Endodermal cell (in vitro differentiated cells): ENCODE results near the gene SLC17A6. TPM values are rescaled to one million over a fixed set of nuclear protein-coding genes. Genes with fewer than 3 reads are reported as not detected.
A peak's percentile ranks its signal among the peaks of the same experiment; 100 is the strongest.

Source experiments
- DNase-seq: peaks from one replicate; pipeline ENCODE4 v3.0.0-alpha.2; 2017
- H3K27ac ChIP-seq: 2 replicates; pipeline ENCODE4 v1.5.1; 2013; ENCODE audit warnings: mild to moderate bottlenecking, low read depth, low read length, moderate library complexity
- H3K27me3 ChIP-seq: 2 replicates; pipeline ENCODE4 v1.6.1; 2013; ENCODE audit warnings: mild to moderate bottlenecking, low read length, moderate library complexity; ENCODE audit not compliant: insufficient read depth, control insufficient read depth, poor library complexity, severe bottlenecking
- H3K36me3 ChIP-seq: 2 replicates; pipeline ENCODE4 v1.7.0; 2013; ENCODE audit warnings: mild to moderate bottlenecking, low read length, moderate library complexity; ENCODE audit not compliant: control insufficient read depth, insufficient read depth
- H3K4me1 ChIP-seq: one replicate; pipeline ENCODE4 v1.7.0; 2013; ENCODE audit warnings: low read length; ENCODE audit not compliant: control insufficient read depth, insufficient read depth
- H3K4me3 ChIP-seq: 2 replicates; pipeline ENCODE4 v1.5.1; 2013; ENCODE audit warnings: mild to moderate bottlenecking, low read length, moderate library complexity
- H3K9ac ChIP-seq: 2 replicates; pipeline ENCODE4 v1.6.1; 2013; ENCODE audit warnings: mild to moderate bottlenecking, low read length, moderate library complexity; ENCODE audit not compliant: poor library complexity, severe bottlenecking; ENCODE audit errors: extremely low read depth
- H3K9me3 ChIP-seq: 2 replicates; pipeline ENCODE4 v1.6.1; 2013; ENCODE audit warnings: mild to moderate bottlenecking, low read length, moderate library complexity; ENCODE audit not compliant: control insufficient read depth
- H3K27ac Mint-ChIP-seq: 2 replicates; pipeline ENCODE4 v1.8.0; 2020; ENCODE audit warnings: mixed read lengths
- H3K27me3 Mint-ChIP-seq: 2 replicates; pipeline ENCODE4 v1.8.0; 2021; ENCODE audit warnings: mild to moderate bottlenecking, mixed read lengths; ENCODE audit not compliant: insufficient read depth
- H3K36me3 Mint-ChIP-seq: 2 replicates; pipeline ENCODE4 v1.8.0; 2020; ENCODE audit warnings: low read depth, mixed read lengths
- H3K4me1 Mint-ChIP-seq: 2 replicates; pipeline ENCODE4 v1.8.0; 2020; ENCODE audit warnings: mixed read lengths
- H3K4me3 Mint-ChIP-seq: 2 replicates; pipeline ENCODE4 v1.8.0; 2020; ENCODE audit warnings: mild to moderate bottlenecking, moderate library complexity, mixed read lengths
- H3K9me3 Mint-ChIP-seq: 2 replicates; pipeline ENCODE4 v1.8.0; 2020; ENCODE audit warnings: mild to moderate bottlenecking, mixed read lengths
- WGBS, 2 experiments: methylation state at CpG; one replicate each; pipeline versions ENCODE4 v1.1.5 to v1.1.7; 2013; ENCODE audit warnings: missing lambda C conversion rate in 2 of 2, mixed read lengths in 1 of 2; ENCODE audit not compliant: insufficient coverage in 1 of 2, insufficient read length in 1 of 2; 5-methylcytosine and 5-hydroxymethylcytosine counted together
- total RNA-seq, 2 donors: library from RNA; stranded (reverse); fragmentation: NEBNext Ultra II Directional in 1 of 2; extraction: Animal tissue kit (Norgen Biotek cat#: 25700) in 1 of 2; gene quantifications; 2 replicates in 1 of 2; 3 replicates in 1 of 2; pipeline ENCODE4 v1.2.1, GENCODE V29; 2021
- TF ChIP-seq, protein P1 (sequence below): fragments of 200-600 bp; sonication (generic); conservative IDR thresholded peaks from 2 replicates; pipeline ENCODE4 v1.5.0; 2021; ENCODE audit warnings: antibody characterized with exemption, mild to moderate bottlenecking

The SLC17A6 gene
- total RNA-seq, 2 donors from 2014 or later, result not detected

DNA sequence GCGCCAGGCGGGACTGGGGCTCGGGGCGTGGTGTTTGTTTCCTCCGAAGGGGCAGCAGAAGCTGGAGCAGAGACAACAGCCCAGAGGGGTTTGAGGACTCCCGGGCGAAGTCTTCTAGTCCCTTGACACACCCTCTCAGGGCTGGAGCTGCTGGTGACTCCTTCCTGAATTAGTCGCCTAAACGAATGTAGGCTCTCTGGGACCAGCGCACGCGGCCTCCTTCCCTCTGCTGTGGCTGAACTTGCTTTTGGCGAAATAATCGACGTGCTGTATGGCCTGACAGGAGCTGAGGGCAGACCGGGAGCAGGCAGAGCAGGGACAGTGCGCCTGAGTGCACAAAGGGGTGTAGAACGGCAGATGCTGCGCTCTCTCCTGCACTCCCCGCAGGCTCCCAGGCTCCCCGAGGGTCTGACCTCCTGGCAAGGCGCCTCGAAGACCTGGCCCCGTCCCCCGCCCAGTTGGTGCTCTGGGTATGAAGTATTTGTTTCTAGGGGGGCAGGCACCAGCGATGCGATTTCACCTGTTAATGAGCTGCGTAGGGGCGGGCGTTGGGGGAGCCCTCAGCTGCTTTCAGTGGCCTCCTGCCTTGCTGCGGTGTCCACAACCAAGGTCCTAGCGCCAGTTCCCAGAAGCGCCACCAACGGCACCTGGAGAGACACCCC lies 5.3 kb downstream of the SLC17A6 start:
- Histone ChIP-seq H3K9ac (no peak overlapping the region), H3K36me3 (no peaks in the 10 kb centered on the region), H3K9me3 (no peaks in the 10 kb centered on the region), H3K27me3 (peaks cover 68% of the 10 kb centered on the region), H3K4me1 (no peaks in the 10 kb centered on the region), H3K27ac (no peak overlapping the region), H3K4me3 (peak overlapping the region; percentile 67)
- H3K36me3 Mint-ChIP-seq, result no peaks in the 10 kb centered on the region
- TF ChIP-seq, protein P1, sequence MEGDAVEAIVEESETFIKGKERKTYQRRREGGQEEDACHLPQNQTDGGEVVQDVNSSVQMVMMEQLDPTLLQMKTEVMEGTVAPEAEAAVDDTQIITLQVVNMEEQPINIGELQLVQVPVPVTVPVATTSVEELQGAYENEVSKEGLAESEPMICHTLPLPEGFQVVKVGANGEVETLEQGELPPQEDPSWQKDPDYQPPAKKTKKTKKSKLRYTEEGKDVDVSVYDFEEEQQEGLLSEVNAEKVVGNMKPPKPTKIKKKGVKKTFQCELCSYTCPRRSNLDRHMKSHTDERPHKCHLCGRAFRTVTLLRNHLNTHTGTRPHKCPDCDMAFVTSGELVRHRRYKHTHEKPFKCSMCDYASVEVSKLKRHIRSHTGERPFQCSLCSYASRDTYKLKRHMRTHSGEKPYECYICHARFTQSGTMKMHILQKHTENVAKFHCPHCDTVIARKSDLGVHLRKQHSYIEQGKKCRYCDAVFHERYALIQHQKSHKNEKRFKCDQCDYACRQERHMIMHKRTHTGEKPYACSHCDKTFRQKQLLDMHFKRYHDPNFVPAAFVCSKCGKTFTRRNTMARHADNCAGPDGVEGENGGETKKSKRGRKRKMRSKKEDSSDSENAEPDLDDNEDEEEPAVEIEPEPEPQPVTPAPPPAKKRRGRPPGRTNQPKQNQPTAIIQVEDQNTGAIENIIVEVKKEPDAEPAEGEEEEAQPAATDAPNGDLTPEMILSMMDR, result no peak
- WGBS, 2 experiments, result 2 to 3% methylated on average over 7 to 34 of the region's 34 CpGs
- peaks cover 17% of the 10 kb centered on the region for H3K4me1 Mint-ChIP-seq
- H3K9me3 Mint-ChIP-seq, result no peaks in the 10 kb centered on the region
- H3K27me3 Mint-ChIP-seq, result peaks cover 65% of the 10 kb centered on the region
- DNase-seq, result peak; percentile 78
- no peak overlapping the region for H3K27ac Mint-ChIP-seq
- peak overlapping the region; percentile 55 for H3K4me3 Mint-ChIP-seq

DNA sequence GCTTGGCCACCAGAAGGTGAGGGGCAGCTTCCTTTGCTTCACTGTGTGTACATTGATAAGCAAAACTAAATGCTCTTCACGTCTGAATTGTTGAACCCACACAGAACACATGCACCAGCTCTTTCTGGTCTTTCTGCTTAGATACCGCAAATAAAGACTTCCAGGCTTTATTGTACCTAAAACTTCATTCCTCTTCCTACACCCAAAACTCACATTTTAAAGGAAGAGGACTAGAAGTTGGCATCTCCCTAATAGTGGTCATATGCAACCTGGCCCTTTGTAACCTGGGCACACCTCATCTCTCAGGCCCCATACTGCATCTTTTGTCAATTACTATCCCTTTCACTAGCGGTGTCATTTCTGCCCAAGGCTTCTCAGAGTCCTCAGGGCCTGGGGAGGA lies 5.9 kb downstream of the SLC17A6 start:
- no peak overlapping the region for H3K4me3 ChIP-seq
- H3K27ac Mint-ChIP-seq, result no peak overlapping the region

GRCh38 chr11:22346282-22346681 lies 8.1 kb downstream of the SLC17A6 start:
- Histone ChIP-seq H3K27me3 (peaks cover 41% of the 10 kb centered on the region), H3K27ac (no peak overlapping the region), H3K4me1 (no peaks in the 10 kb centered on the region), H3K9me3 (no peaks in the 10 kb centered on the region), H3K4me3 (no peak overlapping the region), H3K9ac (no peak overlapping the region), H3K36me3 (no peaks in the 10 kb centered on the region)
- peaks cover 39% of the 10 kb centered on the region for H3K27me3 Mint-ChIP-seq
- H3K9me3 Mint-ChIP-seq, result no peaks in the 10 kb centered on the region
- H3K4me3 Mint-ChIP-seq, result no peak overlapping the region
- H3K36me3 Mint-ChIP-seq, result no peaks in the 10 kb centered on the region
- DNase-seq, result no peak
- peaks cover 10% of the 10 kb centered on the region for H3K4me1 Mint-ChIP-seq
- no peak overlapping the region for H3K27ac Mint-ChIP-seq
- TF ChIP-seq, protein P1, result no peak

More for the DNA sequence above, 5.9 kb downstream of the SLC17A6 start:
- H3K9ac ChIP-seq, result no peak overlapping the region
- no peaks in the 10 kb centered on the region for H3K36me3 Mint-ChIP-seq
- peaks cover 63% of the 10 kb centered on the region for H3K27me3 ChIP-seq
- no peak for DNase-seq
- TF ChIP-seq, protein P1, result no peak
- 34 to 47% methylated on average over 2 to 3 of the region's 3 CpGs for whole genome bisulfite sequencing, 2 experiments
- no peaks in the 10 kb centered on the region for H3K36me3 ChIP-seq
- H3K9me3 Mint-ChIP-seq, result no peaks in the 10 kb centered on the region
- H3K27ac ChIP-seq, result no peak overlapping the region
- no peaks in the 10 kb centered on the region for H3K4me1 ChIP-seq
- peaks cover 61% of the 10 kb centered on the region for H3K27me3 Mint-ChIP-seq
- peak overlapping the region; percentile 55 for H3K4me3 Mint-ChIP-seq
- H3K9me3 ChIP-seq, result no peaks in the 10 kb centered on the region
- H3K4me1 Mint-ChIP-seq, result peaks cover 15% of the 10 kb centered on the region
